ENCODE data around the gene MYRF.

DNA sequence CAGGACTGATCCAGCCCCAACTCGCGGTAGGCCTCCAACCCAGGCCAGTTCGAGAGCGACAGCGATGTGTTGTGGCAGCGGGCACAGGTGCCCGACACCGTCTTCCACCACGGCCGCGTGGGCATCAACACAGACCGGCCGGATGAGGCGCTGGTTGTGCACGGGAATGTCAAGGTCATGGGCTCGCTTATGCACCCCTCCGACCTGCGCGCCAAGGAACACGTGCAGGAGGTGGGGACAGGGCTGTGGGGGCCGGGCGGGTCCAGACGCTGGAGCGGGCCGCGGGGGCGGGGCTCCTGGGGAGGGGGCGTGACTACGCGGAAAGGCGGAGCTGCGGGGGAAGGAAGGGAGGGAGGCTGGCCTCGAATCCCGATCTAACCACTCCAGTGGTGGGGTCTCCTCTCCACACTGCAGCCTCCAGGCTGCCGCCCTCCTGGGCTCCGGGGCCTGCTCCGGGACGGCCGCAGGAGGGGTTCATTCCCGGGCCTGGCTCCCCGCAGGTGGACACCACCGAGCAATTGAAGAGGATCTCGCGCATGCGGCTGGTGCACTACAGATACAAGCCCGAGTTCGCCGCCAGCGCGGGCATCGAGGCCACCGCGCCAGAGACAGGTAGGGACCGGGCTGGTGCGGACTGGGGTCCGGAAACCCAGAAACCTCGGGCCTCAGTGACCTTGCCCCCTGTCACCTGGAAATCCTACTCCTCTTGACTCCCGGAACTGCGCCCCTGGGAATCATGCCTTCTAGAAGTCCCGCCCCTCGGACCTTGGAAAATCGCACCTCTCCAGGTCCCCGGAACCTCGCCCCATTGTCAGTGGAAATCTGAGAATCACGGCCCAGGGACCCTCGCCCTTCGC is 25.0 kb downstream of the MYRF start:
- TF ChIP-seq, protein P1, sequence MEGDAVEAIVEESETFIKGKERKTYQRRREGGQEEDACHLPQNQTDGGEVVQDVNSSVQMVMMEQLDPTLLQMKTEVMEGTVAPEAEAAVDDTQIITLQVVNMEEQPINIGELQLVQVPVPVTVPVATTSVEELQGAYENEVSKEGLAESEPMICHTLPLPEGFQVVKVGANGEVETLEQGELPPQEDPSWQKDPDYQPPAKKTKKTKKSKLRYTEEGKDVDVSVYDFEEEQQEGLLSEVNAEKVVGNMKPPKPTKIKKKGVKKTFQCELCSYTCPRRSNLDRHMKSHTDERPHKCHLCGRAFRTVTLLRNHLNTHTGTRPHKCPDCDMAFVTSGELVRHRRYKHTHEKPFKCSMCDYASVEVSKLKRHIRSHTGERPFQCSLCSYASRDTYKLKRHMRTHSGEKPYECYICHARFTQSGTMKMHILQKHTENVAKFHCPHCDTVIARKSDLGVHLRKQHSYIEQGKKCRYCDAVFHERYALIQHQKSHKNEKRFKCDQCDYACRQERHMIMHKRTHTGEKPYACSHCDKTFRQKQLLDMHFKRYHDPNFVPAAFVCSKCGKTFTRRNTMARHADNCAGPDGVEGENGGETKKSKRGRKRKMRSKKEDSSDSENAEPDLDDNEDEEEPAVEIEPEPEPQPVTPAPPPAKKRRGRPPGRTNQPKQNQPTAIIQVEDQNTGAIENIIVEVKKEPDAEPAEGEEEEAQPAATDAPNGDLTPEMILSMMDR (IDR thresholded peaks at IDR 0.05) = no peak
- TF ChIP-seq ZFX (IDR thresholded peaks at IDR 0.05; ENCODE audit: borderline replicate concordance) = no peak

Measured in 22Rv1 (cell line).